ENCODE results near the gene ATXN3L. TPM values are rescaled to one million over a fixed set of nuclear protein-coding genes. Genes with fewer than 3 reads are reported as not detected.

Gene ATXN3L
- total and polyA plus RNA-seq, 2 experiments from 2014 or later: not detected

GRCh38 chrX:13330446-13330845 is 10.6 kb upstream of the ATXN3L start:
- H3K27me3 Mint-ChIP-seq (ENCODE audit: insufficient read depth, low read depth, poor library complexity): peaks cover 2% of the 10 kb centered on the region
- no peaks in the 10 kb centered on the region; the same call in 1 of the 2 replicates for H3K9me2 ChIP-seq (ENCODE audit: insufficient read depth)
- H3K36me3 Mint-ChIP-seq (ENCODE audit: low read depth): no peaks in the 10 kb centered on the region
- no peaks in the 10 kb centered on the region for H3K27me3 ChIP-seq (ENCODE audit: insufficient read depth)
- H3K4me1 ChIP-seq (ENCODE audit: insufficient read depth): peaks cover 5% of the 10 kb centered on the region
- H3K27ac Mint-ChIP-seq: no peak overlapping the region
- no peaks in the 10 kb centered on the region for H3K9me3 Mint-ChIP-seq
- no peaks in the 10 kb centered on the region for H3K79me2 ChIP-seq (replicated peaks; ENCODE audit: insufficient read depth)
- H3K36me3 ChIP-seq (ENCODE audit: insufficient read depth): no peaks in the 10 kb centered on the region
- TF ChIP-seq REST (IDR thresholded peaks at IDR 0.05; ENCODE audit: unreplicated experiment) (no peak), EZH2 (IDR thresholded peaks at IDR 0.05; ENCODE audit: low read depth, unreplicated experiment) (no peak), EZH2phosphoT487 (IDR thresholded peaks at IDR 0.05; ENCODE audit: unreplicated experiment) (no peak), CTCF (conservative IDR thresholded peaks at IDR 0.05; ENCODE audit: low read depth in 2 of 2) (no peak), JUNB (IDR thresholded peaks at IDR 0.05; ENCODE audit: unreplicated experiment) (no peak)
- no peak overlapping the region for H3K4me3 ChIP-seq
- no peak for ATAC-seq
- H3K4me2 ChIP-seq: no peak overlapping the region
- DNase-seq (ENCODE audit: low spot score): no peak
- no peak overlapping the region for H2AFZ ChIP-seq
- no peaks in the 10 kb centered on the region for H4K20me1 ChIP-seq (replicated peaks; ENCODE audit: insufficient read depth)
- no peak overlapping the region for H3K27ac ChIP-seq (ENCODE audit: low read depth)
- H3K4me3 Mint-ChIP-seq: no peak overlapping the region
- peaks cover 3% of the 10 kb centered on the region; the same call in 1 of the 3 replicates for H3K4me1 Mint-ChIP-seq
- H3F3A ChIP-seq (replicated peaks; ENCODE audit: low read depth): no peaks in the 10 kb centered on the region

GRCh38 chrX:13327666-13328065 is 7.8 kb upstream of the ATXN3L start:
- Histone ChIP-seq H3K27me3 (ENCODE audit: insufficient read depth) (no peaks in the 10 kb centered on the region), H3K36me3 (ENCODE audit: insufficient read depth) (no peaks in the 10 kb centered on the region), H3K4me2 (no peak overlapping the region), H3K27ac (ENCODE audit: low read depth) (no peak overlapping the region), H4K20me1 (replicated peaks; ENCODE audit: insufficient read depth) (no peaks in the 10 kb centered on the region), H3K4me1 (ENCODE audit: insufficient read depth) (no peaks in the 10 kb centered on the region), H3K79me2 (replicated peaks; ENCODE audit: insufficient read depth) (no peaks in the 10 kb centered on the region), H2AFZ (no peak overlapping the region), H3F3A (replicated peaks; ENCODE audit: low read depth) (no peaks in the 10 kb centered on the region), H3K4me3 (no peak overlapping the region), H3K9me2 (ENCODE audit: insufficient read depth) (no peaks in the 10 kb centered on the region)
- ATAC-seq (no peak), DNase-seq (ENCODE audit: low spot score) (no peak)
- Mint-ChIP-seq H3K36me3 (ENCODE audit: low read depth) (no peaks in the 10 kb centered on the region), H3K27me3 (ENCODE audit: insufficient read depth, low read depth, poor library complexity) (peaks cover 2% of the 10 kb centered on the region), H3K27ac (no peak overlapping the region), H3K9me3 (no peaks in the 10 kb centered on the region), H3K4me1 (no peaks in the 10 kb centered on the region), H3K4me3 (no peak overlapping the region)
- TF ChIP-seq ZNF462 (CRISPR knock-in tag; IDR thresholded peaks at IDR 0.05): no peak
- TF ChIP-seq NANOG (IDR thresholded peaks at IDR 0.05; ENCODE audit: borderline replicate concordance): no peak
- no peak for TF ChIP-seq ETS1 (IDR thresholded peaks at IDR 0.05)
